Endodermal cell (in vitro differentiated cells): ENCODE measurements around the gene VPS37C. TPM values are rescaled to one million over a fixed set of nuclear protein-coding genes. Genes with fewer than 3 reads are reported as not detected.

ENCODE experiments used
- DNase-seq: peaks from one replicate; pipeline ENCODE4 v3.0.0-alpha.2; 2017
- H3K27ac ChIP-seq: 2 replicates; pipeline ENCODE4 v1.5.1; 2013; ENCODE audit warnings: mild to moderate bottlenecking, low read depth, low read length, moderate library complexity
- H3K27me3 ChIP-seq: 2 replicates; pipeline ENCODE4 v1.6.1; 2013; ENCODE audit warnings: mild to moderate bottlenecking, low read length, moderate library complexity; ENCODE audit not compliant: insufficient read depth, control insufficient read depth, poor library complexity, severe bottlenecking
- H3K36me3 ChIP-seq: 2 replicates; pipeline ENCODE4 v1.7.0; 2013; ENCODE audit warnings: mild to moderate bottlenecking, low read length, moderate library complexity; ENCODE audit not compliant: control insufficient read depth, insufficient read depth
- H3K4me1 ChIP-seq: one replicate; pipeline ENCODE4 v1.7.0; 2013; ENCODE audit warnings: low read length; ENCODE audit not compliant: control insufficient read depth, insufficient read depth
- H3K4me3 ChIP-seq: 2 replicates; pipeline ENCODE4 v1.5.1; 2013; ENCODE audit warnings: mild to moderate bottlenecking, low read length, moderate library complexity
- H3K9ac ChIP-seq: 2 replicates; pipeline ENCODE4 v1.6.1; 2013; ENCODE audit warnings: mild to moderate bottlenecking, low read length, moderate library complexity; ENCODE audit not compliant: poor library complexity, severe bottlenecking; ENCODE audit errors: extremely low read depth
- H3K9me3 ChIP-seq: 2 replicates; pipeline ENCODE4 v1.6.1; 2013; ENCODE audit warnings: mild to moderate bottlenecking, low read length, moderate library complexity; ENCODE audit not compliant: control insufficient read depth
- H3K27ac Mint-ChIP-seq: 2 replicates; pipeline ENCODE4 v1.8.0; 2020; ENCODE audit warnings: mixed read lengths
- H3K27me3 Mint-ChIP-seq: 2 replicates; pipeline ENCODE4 v1.8.0; 2021; ENCODE audit warnings: mild to moderate bottlenecking, mixed read lengths; ENCODE audit not compliant: insufficient read depth
- H3K36me3 Mint-ChIP-seq: 2 replicates; pipeline ENCODE4 v1.8.0; 2020; ENCODE audit warnings: low read depth, mixed read lengths
- H3K4me1 Mint-ChIP-seq: 2 replicates; pipeline ENCODE4 v1.8.0; 2020; ENCODE audit warnings: mixed read lengths
- H3K4me3 Mint-ChIP-seq: 2 replicates; pipeline ENCODE4 v1.8.0; 2020; ENCODE audit warnings: mild to moderate bottlenecking, moderate library complexity, mixed read lengths
- H3K9me3 Mint-ChIP-seq: 2 replicates; pipeline ENCODE4 v1.8.0; 2020; ENCODE audit warnings: mild to moderate bottlenecking, mixed read lengths
- CTCF ChIP-seq: fragments of 200-600 bp; sonication (generic); conservative IDR thresholded peaks from 2 replicates; pipeline ENCODE4 v1.5.0; 2021; ENCODE audit warnings: antibody characterized with exemption, mild to moderate bottlenecking
- WGBS, 2 experiments: methylation state at CpG; one replicate each; pipeline versions ENCODE4 v1.1.5 to v1.1.7; 2013; ENCODE audit warnings: missing lambda C conversion rate in 2 of 2, mixed read lengths in 1 of 2; ENCODE audit not compliant: insufficient coverage in 1 of 2, insufficient read length in 1 of 2; 5-methylcytosine and 5-hydroxymethylcytosine counted together
- total RNA-seq, 2 donors: library from RNA; stranded (reverse); fragmentation: NEBNext Ultra II Directional in 1 of 2; extraction: Animal tissue kit (Norgen Biotek cat#: 25700) in 1 of 2; gene quantifications; 2 replicates in 1 of 2; 3 replicates in 1 of 2; pipeline ENCODE4 v1.2.1, GENCODE V29; 2021

The VPS37C gene
- total RNA-seq, 2 donors from 2014 or later: 23.9 to 26.7 TPM

- Histone ChIP-seq H3K4me3 (no peak overlapping the region), H3K9me3 (peaks cover 25% of the 10 kb centered on the region), H3K27ac (peak overlapping the region; percentile 51), H3K36me3 (peaks cover 15% of the 10 kb centered on the region), H3K27me3 (no peaks in the 10 kb centered on the region), H3K4me1 (peaks cover 25% of the 10 kb centered on the region), H3K9ac (no peak overlapping the region)
- peaks cover 21% of the 10 kb centered on the region for H3K36me3 Mint-ChIP-seq
- no peak overlapping the region for H3K4me3 Mint-ChIP-seq
- no peak for TF ChIP-seq CTCF
- peaks cover 5% of the 10 kb centered on the region for H3K27me3 Mint-ChIP-seq
- H3K27ac Mint-ChIP-seq: no peak overlapping the region
- peaks cover 7% of the 10 kb centered on the region for H3K9me3 Mint-ChIP-seq
- WGBS, 2 experiments: 76 to 78% methylated on average over 11 to 12 of the region's 12 CpGs
- no peak for DNase-seq
- H3K4me1 Mint-ChIP-seq: peaks cover 61% of the 10 kb centered on the region
Measured at GRCh38 chr11:61151545-61152252, 9.5 kb downstream of the VPS37C start.

- Mint-ChIP-seq H3K27me3 (peaks cover 5% of the 10 kb centered on the region), H3K4me1 (peaks cover 66% of the 10 kb centered on the region), H3K27ac (no peak overlapping the region), H3K36me3 (peaks cover 19% of the 10 kb centered on the region), H3K9me3 (peaks cover 7% of the 10 kb centered on the region), H3K4me3 (no peak overlapping the region)
- H3K9me3 ChIP-seq: peaks cover 19% of the 10 kb centered on the region
- no peak overlapping the region for H3K4me3 ChIP-seq
- H3K27me3 ChIP-seq: no peaks in the 10 kb centered on the region
- H3K4me1 ChIP-seq: peaks cover 25% of the 10 kb centered on the region
- peaks cover 15% of the 10 kb centered on the region for H3K36me3 ChIP-seq
- H3K27ac ChIP-seq: peak overlapping the region; percentile 51
- no peak for DNase-seq
- 81 to 94% methylated on average over 10 to 19 of the region's 19 CpGs for WGBS, 2 experiments
- no peak for TF ChIP-seq CTCF
- no peak overlapping the region for H3K9ac ChIP-seq
Measured at GRCh38 chr11:61150706-61151544, 10.3 kb downstream of the VPS37C start.

GRCh38 chr11:61149624-61150615 lies 11.3 kb downstream of the VPS37C start:
- peak overlapping the region; percentile 72 for H3K27ac Mint-ChIP-seq
- peaks cover 4% of the 10 kb centered on the region for H3K9me3 Mint-ChIP-seq
- H3K27me3 Mint-ChIP-seq: peaks cover 5% of the 10 kb centered on the region
- peak; percentile 72 for DNase-seq
- Histone ChIP-seq H3K9me3 (peaks cover 11% of the 10 kb centered on the region), H3K4me3 (no peak overlapping the region), H3K27me3 (no peaks in the 10 kb centered on the region), H3K9ac (no peak overlapping the region), H3K4me1 (peaks cover 25% of the 10 kb centered on the region), H3K36me3 (peaks cover 9% of the 10 kb centered on the region), H3K27ac (peak overlapping the region; percentile 27)
- no peak for TF ChIP-seq CTCF
- peaks cover 9% of the 10 kb centered on the region for H3K36me3 Mint-ChIP-seq
- 56 to 68% methylated on average over 9 to 13 of the region's 13 CpGs for WGBS, 2 experiments
- no peak overlapping the region for H3K4me3 Mint-ChIP-seq
- peaks cover 66% of the 10 kb centered on the region for H3K4me1 Mint-ChIP-seq
